Parathyroid adenoma (tissue), 2 donors: ENCODE data around the gene CNTN1.

ENCODE experiments used
- H2AFZ ChIP-seq: fragments of 300-600 bp; sonication (generic); one replicate; pipeline ENCODE4 v1.7.0; 2017; ENCODE audit warnings: antibody characterized with exemption, mild to moderate bottlenecking
- H3K27ac ChIP-seq: fragments of 300-600 bp; sonication (generic); one replicate; pipeline ENCODE4 v1.7.0; 2017
- H3K27me3 ChIP-seq: fragments of 300-600 bp; sonication (generic); one replicate; pipeline ENCODE4 v1.7.0; 2017; ENCODE audit warnings: low read length; ENCODE audit not compliant: control insufficient read depth, insufficient read depth
- H3K36me3 ChIP-seq: fragments of 300-600 bp; sonication (generic); one replicate; pipeline ENCODE4 v1.7.0; 2017; ENCODE audit warnings: low read length; ENCODE audit not compliant: control insufficient read depth, insufficient read depth
- H3K4me1 ChIP-seq: fragments of 300-600 bp; sonication (generic); one replicate; pipeline ENCODE4 v1.7.0; 2017; ENCODE audit warnings: control low read depth
- H3K4me2 ChIP-seq: fragments of 300-600 bp; sonication (generic); one replicate; pipeline ENCODE4 v1.7.0; 2017; ENCODE audit warnings: low read length
- H3K4me3 ChIP-seq: fragments of 300-600 bp; sonication (generic); one replicate; pipeline ENCODE4 v1.7.0; 2017; ENCODE audit warnings: low read depth, low read length
- H3K79me2 ChIP-seq: fragments of 300-600 bp; sonication (generic); one replicate; pipeline ENCODE4 v1.7.0; 2017; ENCODE audit warnings: control low read depth
- H3K9ac ChIP-seq: fragments of 300-600 bp; sonication (generic); one replicate; pipeline ENCODE4 v1.7.0; 2017; ENCODE audit warnings: mild to moderate bottlenecking
- H3K9me3 ChIP-seq: fragments of 300-600 bp; sonication (generic); one replicate; pipeline ENCODE4 v1.7.0; 2017; ENCODE audit warnings: low read length; ENCODE audit not compliant: control insufficient read depth
- CTCF ChIP-seq: fragments of 300-600 bp; sonication (generic); IDR thresholded peaks from one replicate; pipeline ENCODE4 v1.7.0; 2017; ENCODE audit warnings: antibody characterized with exemption, mild to moderate bottlenecking
- donor health status: primary hyperparathyroidism.

CNTN1 gene

GRCh38 chr12:40833818-40834217 lies 141.6 kb downstream of the CNTN1 start:
- Histone ChIP-seq H3K4me2 (no peak overlapping the region), H3K27ac (no peak overlapping the region), H2AFZ (no peak overlapping the region), H3K27me3 (no peaks in the 10 kb centered on the region), H3K9ac (no peak overlapping the region), H3K36me3 (no peaks in the 10 kb centered on the region), H3K79me2 (no peaks in the 10 kb centered on the region), H3K9me3 (no peaks in the 10 kb centered on the region), H3K4me3 (no peak overlapping the region), H3K4me1 (no peaks in the 10 kb centered on the region)
- TF ChIP-seq CTCF, result no peak

- Histone ChIP-seq H3K4me1 (no peaks in the 10 kb centered on the region), H3K4me2 (no peak overlapping the region), H3K9ac (no peak overlapping the region), H3K79me2 (no peaks in the 10 kb centered on the region), H3K27ac (no peak overlapping the region), H3K4me3 (no peak overlapping the region), H3K9me3 (no peaks in the 10 kb centered on the region), H3K27me3 (no peaks in the 10 kb centered on the region), H3K36me3 (no peaks in the 10 kb centered on the region), H2AFZ (no peak overlapping the region)
- no peak for TF ChIP-seq CTCF
Observed at GRCh38 chr12:40834321-40834720, 142.1 kb downstream of the CNTN1 start.

- Histone ChIP-seq H3K79me2 (no peaks in the 10 kb centered on the region), H3K4me3 (no peak overlapping the region), H3K9ac (no peak overlapping the region), H3K27ac (no peak overlapping the region), H3K27me3 (no peaks in the 10 kb centered on the region), H3K4me1 (no peaks in the 10 kb centered on the region), H2AFZ (no peak overlapping the region), H3K9me3 (no peaks in the 10 kb centered on the region), H3K4me2 (no peak overlapping the region), H3K36me3 (no peaks in the 10 kb centered on the region)
- no peak for TF ChIP-seq CTCF
Observed at GRCh38 chr12:40837891-40838429, 145.7 kb downstream of the CNTN1 start.

- Histone ChIP-seq H3K79me2 (no peaks in the 10 kb centered on the region), H3K36me3 (no peaks in the 10 kb centered on the region), H3K4me2 (no peak overlapping the region), H3K27ac (no peak overlapping the region), H3K27me3 (no peaks in the 10 kb centered on the region), H2AFZ (no peak overlapping the region), H3K4me1 (no peaks in the 10 kb centered on the region), H3K4me3 (no peak overlapping the region), H3K9ac (peak overlapping the region; percentile 14), H3K9me3 (no peaks in the 10 kb centered on the region)
- TF ChIP-seq CTCF, result no peak
Observed at GRCh38 chr12:40843495-40843894, 151.3 kb downstream of the CNTN1 start.

- TF ChIP-seq CTCF, result no peak
- H3K9me3 ChIP-seq, result no peaks in the 10 kb centered on the region
- no peak overlapping the region for H3K9ac ChIP-seq
- H3K27ac ChIP-seq, result no peak overlapping the region
- no peaks in the 10 kb centered on the region for H3K4me1 ChIP-seq
- no peak overlapping the region for H2AFZ ChIP-seq
- H3K36me3 ChIP-seq, result no peaks in the 10 kb centered on the region
- no peaks in the 10 kb centered on the region for H3K79me2 ChIP-seq
- no peak overlapping the region for H3K4me3 ChIP-seq
- no peaks in the 10 kb centered on the region for H3K27me3 ChIP-seq
- no peak overlapping the region for H3K4me2 ChIP-seq
Observed at GRCh38 chr12:40853221-40853620, 161.0 kb downstream of the CNTN1 start.
